Measurements from ENCODE around the gene MEF2C.

Gene MEF2C

GRCh38 chr5:88792144-88792840 lies 90.7 kb downstream of the MEF2C start:
- TF ChIP-seq, protein P1, sequence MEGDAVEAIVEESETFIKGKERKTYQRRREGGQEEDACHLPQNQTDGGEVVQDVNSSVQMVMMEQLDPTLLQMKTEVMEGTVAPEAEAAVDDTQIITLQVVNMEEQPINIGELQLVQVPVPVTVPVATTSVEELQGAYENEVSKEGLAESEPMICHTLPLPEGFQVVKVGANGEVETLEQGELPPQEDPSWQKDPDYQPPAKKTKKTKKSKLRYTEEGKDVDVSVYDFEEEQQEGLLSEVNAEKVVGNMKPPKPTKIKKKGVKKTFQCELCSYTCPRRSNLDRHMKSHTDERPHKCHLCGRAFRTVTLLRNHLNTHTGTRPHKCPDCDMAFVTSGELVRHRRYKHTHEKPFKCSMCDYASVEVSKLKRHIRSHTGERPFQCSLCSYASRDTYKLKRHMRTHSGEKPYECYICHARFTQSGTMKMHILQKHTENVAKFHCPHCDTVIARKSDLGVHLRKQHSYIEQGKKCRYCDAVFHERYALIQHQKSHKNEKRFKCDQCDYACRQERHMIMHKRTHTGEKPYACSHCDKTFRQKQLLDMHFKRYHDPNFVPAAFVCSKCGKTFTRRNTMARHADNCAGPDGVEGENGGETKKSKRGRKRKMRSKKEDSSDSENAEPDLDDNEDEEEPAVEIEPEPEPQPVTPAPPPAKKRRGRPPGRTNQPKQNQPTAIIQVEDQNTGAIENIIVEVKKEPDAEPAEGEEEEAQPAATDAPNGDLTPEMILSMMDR (conservative IDR thresholded peaks at IDR 0.05; ENCODE audit: low read depth): no peak
- POLR2A ChIA-PET (ENCODE audit: low non-redundant PET): no interaction called here
- CTCF ChIA-PET: no interaction called here
- H3K27ac ChIP-seq: no peak overlapping the region
- DNase-seq (ENCODE audit: low spot score): no peak

DNA sequence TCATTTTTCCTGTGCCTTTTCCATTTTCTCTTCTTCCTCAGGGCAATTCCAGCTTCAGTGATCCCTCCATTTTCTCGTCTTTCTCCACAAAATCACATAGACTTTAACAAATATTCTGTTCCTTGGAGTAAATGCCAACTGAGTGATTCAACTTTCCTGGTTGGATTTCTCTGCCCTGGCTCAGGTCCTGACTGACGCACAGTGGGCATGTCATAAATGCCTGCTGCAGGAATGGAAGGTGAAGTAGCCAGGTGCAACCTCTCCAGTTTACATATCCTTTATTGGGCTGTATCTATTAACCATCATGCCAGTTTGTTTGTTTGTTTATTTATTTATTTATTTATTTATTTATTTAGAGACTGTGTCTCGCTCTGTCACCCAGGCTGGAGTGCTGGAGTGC lies 95.1 kb downstream of the MEF2C start:
- H3K27ac ChIP-seq: no peak overlapping the region
- POLR2A ChIA-PET (ENCODE audit: low non-redundant PET): no interaction called here
- CTCF ChIA-PET: interaction anchor here (0.6 kb wide), 1 partner anchor 1434 kb away, joined by 4 read pairs; no protein-coding TSS in a partner anchor
- TF ChIP-seq, protein P1 (conservative IDR thresholded peaks at IDR 0.05; ENCODE audit: low read depth): no peak
- DNase-seq (ENCODE audit: low spot score): peak; percentile 60

- ChIA-PET POLR2A (ENCODE audit: low non-redundant PET) (no interaction called here), CTCF (no interaction called here)
- TF ChIP-seq, protein P1 (conservative IDR thresholded peaks at IDR 0.05; ENCODE audit: low read depth): no peak
- no peak overlapping the region for H3K27ac ChIP-seq
- no peak for DNase-seq (ENCODE audit: low spot score)
Observed at GRCh38 chr5:88786789-88787188, 96.2 kb downstream of the MEF2C start.

- CTCF ChIA-PET: interaction anchor here (0.6 to 0.9 kb wide), 5 partner anchors 25 to 1526 kb away, joined by 3 read pairs; no protein-coding TSS in a partner anchor
- peak; percentile 80 for DNase-seq (ENCODE audit: low spot score)
- no peak overlapping the region for H3K27ac ChIP-seq
- POLR2A ChIA-PET (ENCODE audit: low non-redundant PET): interaction anchor here (0.7 kb wide), 1 partner anchor 19 kb away, joined by 4 read pairs; no protein-coding TSS in a partner anchor
- TF ChIP-seq, protein P1 (conservative IDR thresholded peaks at IDR 0.05; ENCODE audit: low read depth): no peak
Observed at GRCh38 chr5:88785746-88786565, 97.0 kb downstream of the MEF2C start.

- ChIA-PET POLR2A (ENCODE audit: low non-redundant PET) (interaction anchor here (0.7 kb wide), 1 partner anchor 55 kb away, joined by 4 read pairs; no protein-coding TSS in a partner anchor), CTCF (interaction anchor here (0.5 to 1.1 kb wide), 2 partner anchors 23 to 53 kb away, joined by 3 to 4 read pairs; no protein-coding TSS in a partner anchor)
- no peak overlapping the region for H3K27ac ChIP-seq
- no peak for DNase-seq (ENCODE audit: low spot score)
- TF ChIP-seq, protein P1 (conservative IDR thresholded peaks at IDR 0.05; ENCODE audit: low read depth): no peak
Observed at GRCh38 chr5:88782571-88782970, 100.4 kb downstream of the MEF2C start.

GRCh38 chr5:88780736-88781135 lies 102.2 kb downstream of the MEF2C start:
- TF ChIP-seq, protein P1 (conservative IDR thresholded peaks at IDR 0.05; ENCODE audit: low read depth): no peak
- DNase-seq (ENCODE audit: low spot score): no peak
- no peak overlapping the region for H3K27ac ChIP-seq
- POLR2A ChIA-PET (ENCODE audit: low non-redundant PET): no interaction called here
- CTCF ChIA-PET: no interaction called here

Data from RWPE1 (cell line).